ENCODE measurements around the gene ETF1.

Gene ETF1

DNA sequence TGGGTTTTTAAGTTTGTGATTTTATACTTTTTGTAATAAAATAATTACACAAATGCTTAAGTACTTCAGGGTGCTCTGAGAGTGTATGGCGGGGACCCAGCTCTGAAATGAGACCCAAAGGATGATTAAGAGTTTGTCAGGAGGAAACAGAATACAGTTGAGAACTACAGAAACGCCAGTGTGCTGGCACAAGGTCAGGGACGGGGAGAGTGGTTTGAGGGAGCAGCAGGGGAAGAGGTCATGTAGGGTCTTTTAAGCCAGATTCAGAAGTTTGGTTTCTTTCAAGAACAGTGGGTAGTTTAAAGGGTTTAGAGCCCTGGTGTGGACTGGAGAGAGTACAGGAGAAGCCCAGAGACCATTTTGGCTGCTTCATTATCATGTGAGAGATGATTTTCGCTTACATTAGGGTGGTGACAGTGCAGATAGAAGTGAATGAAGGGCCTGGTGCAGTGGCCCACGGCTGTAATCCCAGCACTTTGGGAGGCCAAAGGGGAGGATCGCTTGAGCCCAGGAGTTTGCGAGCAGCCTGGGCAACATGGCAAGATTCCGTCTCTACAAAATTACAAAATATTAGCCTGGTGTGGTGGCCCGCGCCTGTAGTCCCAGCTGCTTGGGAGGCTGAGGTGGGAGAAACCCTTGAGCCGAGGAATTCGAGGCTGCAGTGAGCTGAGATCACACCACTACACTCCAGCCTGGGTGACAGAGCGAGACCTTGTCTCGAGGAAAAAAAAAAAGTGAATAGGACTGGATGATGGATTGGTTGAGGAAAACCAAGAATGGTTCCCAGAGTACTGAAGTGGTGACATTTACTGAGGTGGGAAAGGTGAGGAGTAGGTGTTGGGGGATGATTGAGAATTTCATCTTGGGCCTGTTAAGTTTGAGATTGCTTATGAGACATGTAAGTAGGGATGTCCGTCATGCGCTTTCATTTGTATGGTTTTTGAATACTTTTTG is 1.4 kb upstream of the ETF1 start:
- ATAC-seq (no peak), DNase-seq (no peak)
- Mint-ChIP-seq H3K9me3 (no peaks in the 10 kb centered on the region), H3K27ac (peak overlapping the region; percentile 98 to 100), H3K4me3 (peak overlapping the region; percentile 89 to 98), H3K27me3 (no peaks in the 10 kb centered on the region), H3K4me1 (peaks cover 72% of the 10 kb centered on the region)

DNA sequence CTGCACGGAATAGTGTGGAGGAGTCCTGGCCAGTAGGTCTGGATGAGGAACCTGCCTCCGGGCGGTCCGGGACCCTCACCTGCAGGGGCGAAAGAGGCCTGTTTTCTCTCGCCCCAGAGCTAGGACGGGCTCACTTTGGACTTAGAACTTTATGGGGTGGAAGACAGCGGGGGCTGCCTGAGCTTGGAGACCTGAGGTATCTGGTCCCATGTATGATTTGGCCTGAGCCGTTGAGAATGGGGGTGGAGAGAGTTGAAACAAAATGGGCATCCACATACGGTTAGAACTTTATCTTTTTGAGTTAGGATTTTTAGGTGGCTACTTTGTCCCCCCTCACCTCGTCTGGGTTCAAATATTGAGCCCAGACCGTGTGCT is 681 bp upstream of the ETF1 start:
- Mint-ChIP-seq H3K27me3 (no peaks in the 10 kb centered on the region), H3K4me1 (peaks cover 76% of the 10 kb centered on the region), H3K27ac (peak overlapping the region; percentile 98 to 100), H3K9me3 (no peaks in the 10 kb centered on the region), H3K4me3 (peak overlapping the region; percentile 89 to 98)
- DNase-seq = no peak
- peak; percentile 75 for ATAC-seq

DNA sequence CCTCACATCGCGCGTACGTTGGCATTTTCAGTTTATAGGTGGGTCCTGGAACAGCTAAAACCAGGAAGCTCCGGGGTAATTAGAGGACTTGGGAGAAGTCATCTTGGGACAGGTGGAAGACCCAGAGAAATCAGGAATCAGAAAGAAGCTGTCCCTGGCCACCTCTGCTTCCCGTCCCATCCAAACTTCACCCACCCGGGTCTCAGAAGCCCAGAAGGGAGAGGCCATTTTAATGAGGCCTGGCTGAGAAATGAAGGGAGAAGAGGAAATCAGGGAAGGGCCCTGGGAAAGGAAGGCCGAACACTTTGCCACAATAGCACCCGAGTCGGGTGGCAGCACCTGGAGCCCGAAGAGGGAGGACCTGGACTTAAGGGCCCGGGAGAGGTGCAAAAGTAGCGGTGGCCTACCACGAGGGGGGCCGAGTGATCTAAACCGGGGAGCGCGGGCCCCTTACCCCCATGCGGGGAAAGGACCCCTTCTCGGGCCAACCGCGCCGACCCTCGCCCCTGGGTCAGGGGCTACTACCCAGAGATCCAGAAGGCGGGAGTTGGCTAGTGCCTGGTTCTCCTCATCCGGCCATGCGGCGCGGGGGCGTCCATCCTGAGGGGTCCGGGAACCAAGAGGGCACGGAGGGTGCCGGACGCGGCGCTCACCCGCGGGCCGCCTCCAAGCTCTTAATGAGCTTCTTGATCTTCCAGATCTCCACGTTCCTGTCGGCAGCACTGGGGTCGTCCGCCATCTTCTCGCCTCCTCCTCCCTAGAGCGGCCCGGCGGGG is 668 bp downstream of the ETF1 start:
- peak; percentile 52 for ATAC-seq
- Mint-ChIP-seq H3K9me3 (no peaks in the 10 kb centered on the region), H3K4me3 (peak overlapping the region; percentile 89 to 98), H3K4me1 (peaks cover 70% of the 10 kb centered on the region), H3K27ac (peak overlapping the region; percentile 98 to 100), H3K27me3 (no peaks in the 10 kb centered on the region)
- no peak for DNase-seq

DNA sequence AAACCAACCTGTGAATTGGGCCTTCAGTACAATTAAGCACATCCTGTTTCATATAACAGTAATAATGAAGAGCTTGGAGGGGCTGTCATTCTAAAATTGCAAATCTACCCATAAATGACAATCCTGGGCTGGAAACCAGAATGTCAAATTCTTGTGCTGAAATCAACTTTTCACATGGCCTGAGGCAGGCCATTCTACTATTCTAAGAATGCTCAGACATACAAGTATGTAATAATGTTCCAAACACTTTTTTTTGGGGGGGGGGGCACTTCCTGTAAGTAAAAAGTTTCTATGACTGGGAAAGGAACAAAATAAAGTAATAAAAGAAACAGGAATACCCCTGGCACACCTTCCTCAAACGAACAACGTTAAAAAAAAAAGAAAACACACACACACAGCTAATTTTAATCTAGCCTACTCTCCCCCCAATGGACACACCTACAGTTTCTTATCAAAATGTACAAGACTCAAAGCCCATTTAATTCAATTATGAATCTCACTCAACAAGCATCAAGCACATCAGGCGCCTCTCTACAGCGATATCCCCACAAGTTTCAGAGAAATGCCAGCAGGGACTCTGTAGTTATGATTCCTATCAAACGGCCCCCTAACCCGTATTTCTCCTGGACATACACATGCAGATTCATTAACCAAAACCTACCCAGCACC is 1.4 kb downstream of the ETF1 start:
- H3K27ac Mint-ChIP-seq = peak overlapping the region; percentile 98 to 100
- peaks cover 70% of the 10 kb centered on the region for H3K4me1 Mint-ChIP-seq
- peak overlapping the region; percentile 89 to 98 for H3K4me3 Mint-ChIP-seq

DNA sequence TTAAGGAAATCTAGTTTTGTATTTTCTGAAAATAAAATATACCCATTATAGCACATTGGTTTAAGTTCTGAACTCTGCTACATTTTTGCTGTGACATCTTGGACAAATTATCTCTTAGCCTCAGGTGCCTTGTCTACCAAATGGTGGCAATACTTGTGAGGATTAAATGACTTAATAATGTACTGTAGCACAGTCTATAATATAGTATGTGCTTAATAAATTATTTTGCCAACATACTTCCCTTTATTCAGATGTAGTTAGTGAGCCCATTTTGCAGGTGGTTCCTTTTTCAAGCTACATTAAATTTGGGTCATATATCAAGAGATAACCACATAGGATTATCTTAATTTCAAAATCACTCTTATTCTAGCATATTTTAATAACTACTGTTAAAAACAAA is 3.2 kb downstream of the ETF1 start:
- Mint-ChIP-seq H3K9me3 (no peaks in the 10 kb centered on the region), H3K27ac (no peak overlapping the region), H3K4me3 (peak overlapping the region; percentile 43 to 55), H3K27me3 (no peaks in the 10 kb centered on the region), H3K4me1 (peaks cover 63% of the 10 kb centered on the region)
- DNase-seq (no peak), ATAC-seq (no peak)

More for the DNA sequence above, 1.4 kb downstream of the ETF1 start:
- no peaks in the 10 kb centered on the region for H3K9me3 Mint-ChIP-seq
- no peaks in the 10 kb centered on the region for H3K27me3 Mint-ChIP-seq
- no peak for DNase-seq
- no peak for ATAC-seq

DNA sequence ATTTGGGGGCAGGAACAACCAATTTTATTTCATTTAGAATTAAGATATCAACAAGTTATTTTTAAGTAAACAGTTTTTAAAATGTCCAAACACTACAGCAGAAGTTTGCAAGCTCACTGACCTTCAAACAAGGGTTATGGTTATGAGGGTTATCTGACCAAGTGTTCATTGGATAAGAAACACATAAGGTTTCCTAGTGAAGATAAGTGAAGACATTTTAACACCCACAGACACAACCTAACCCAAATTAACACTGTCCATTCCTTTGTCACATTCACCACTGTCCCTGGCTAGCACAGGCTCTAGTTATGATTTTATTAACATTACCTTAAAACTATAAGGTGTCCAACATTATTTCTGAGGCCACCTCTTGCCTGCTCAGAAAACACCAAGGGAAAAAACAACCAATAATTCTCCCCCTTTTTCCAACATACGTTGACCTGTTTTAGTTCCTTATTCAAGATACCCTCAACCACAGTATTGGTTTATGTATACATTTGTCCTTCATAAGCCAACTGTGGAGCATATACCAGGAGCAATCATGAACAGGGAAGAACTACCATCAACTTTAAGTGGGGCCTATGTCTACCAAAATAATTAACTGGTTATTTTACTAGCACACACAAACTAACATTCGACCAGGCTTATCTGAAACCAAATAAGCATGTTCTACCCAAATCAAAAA is 4.0 kb downstream of the ETF1 start:
- H3K4me1 Mint-ChIP-seq = peaks cover 56% of the 10 kb centered on the region
- DNase-seq = no peak
- H3K27me3 Mint-ChIP-seq = no peaks in the 10 kb centered on the region
- no peak for ATAC-seq
- H3K27ac Mint-ChIP-seq = peak overlapping the region in 1 of 2 donors; percentile 72
- no peak overlapping the region for H3K4me3 Mint-ChIP-seq
- H3K9me3 Mint-ChIP-seq = no peaks in the 10 kb centered on the region

DNA sequence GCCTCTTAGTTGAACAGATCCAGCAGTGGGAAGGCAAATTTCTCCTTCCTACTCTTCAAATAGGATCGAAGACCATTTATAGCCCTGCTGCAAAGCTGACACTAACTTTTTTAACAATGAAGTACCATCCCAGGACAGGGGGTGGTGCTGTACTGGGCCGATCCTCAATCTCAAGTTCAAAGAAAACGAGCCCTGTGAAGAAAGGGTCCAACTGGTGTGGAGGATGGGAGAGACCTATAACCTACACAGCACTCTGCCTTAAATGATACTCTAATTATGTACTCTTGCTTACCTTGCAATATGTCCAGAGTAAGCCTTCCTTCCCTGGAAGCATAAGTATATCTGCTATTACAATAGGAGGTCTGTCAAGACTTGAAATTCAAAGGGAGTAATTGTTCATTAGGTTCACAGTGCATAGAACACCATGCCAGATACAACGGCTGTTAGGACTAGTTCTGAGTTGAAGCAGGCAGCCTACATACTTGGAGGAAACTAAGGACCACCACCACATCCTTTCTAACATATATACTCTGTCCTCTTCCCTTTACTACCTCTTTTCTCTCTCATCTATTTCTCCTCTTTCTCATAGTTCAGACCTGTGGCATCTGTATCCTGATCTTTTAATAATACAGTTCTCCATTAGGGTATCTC is 6.2 kb downstream of the ETF1 start:
- DNase-seq (no peak), ATAC-seq (peak; percentile 82)
- Mint-ChIP-seq H3K9me3 (no peaks in the 10 kb centered on the region), H3K4me3 (no peak overlapping the region), H3K27ac (no peak overlapping the region), H3K4me1 (peaks cover 70% of the 10 kb centered on the region), H3K27me3 (no peaks in the 10 kb centered on the region)

DNA sequence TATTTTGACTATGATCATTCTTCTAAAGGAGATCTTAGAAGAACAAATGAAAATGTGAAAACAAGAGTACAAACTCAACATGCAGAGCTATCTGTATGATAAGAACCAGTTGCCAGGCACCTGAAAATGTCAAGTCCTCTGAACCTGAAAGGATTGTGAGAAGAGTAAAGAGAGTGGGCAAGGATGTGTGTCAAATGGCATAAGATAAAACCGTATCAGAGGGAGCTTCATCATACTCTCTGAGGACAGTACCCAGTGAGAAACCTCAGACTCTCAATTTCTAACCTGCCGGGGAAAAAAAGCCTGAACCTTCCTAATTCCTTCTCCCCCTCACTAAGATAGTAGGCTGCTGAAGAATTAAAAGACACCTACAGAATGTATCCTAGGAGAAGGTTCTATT is 6.8 kb downstream of the ETF1 start:
- DNase-seq (no peak), ATAC-seq (peak; percentile 33)
- Mint-ChIP-seq H3K27me3 (no peaks in the 10 kb centered on the region), H3K4me1 (peaks cover 68% of the 10 kb centered on the region), H3K4me3 (peak overlapping the region in 1 of 2 donors; percentile 6), H3K27ac (peak overlapping the region in 1 of 2 donors; percentile 61), H3K9me3 (no peaks in the 10 kb centered on the region)

DNA sequence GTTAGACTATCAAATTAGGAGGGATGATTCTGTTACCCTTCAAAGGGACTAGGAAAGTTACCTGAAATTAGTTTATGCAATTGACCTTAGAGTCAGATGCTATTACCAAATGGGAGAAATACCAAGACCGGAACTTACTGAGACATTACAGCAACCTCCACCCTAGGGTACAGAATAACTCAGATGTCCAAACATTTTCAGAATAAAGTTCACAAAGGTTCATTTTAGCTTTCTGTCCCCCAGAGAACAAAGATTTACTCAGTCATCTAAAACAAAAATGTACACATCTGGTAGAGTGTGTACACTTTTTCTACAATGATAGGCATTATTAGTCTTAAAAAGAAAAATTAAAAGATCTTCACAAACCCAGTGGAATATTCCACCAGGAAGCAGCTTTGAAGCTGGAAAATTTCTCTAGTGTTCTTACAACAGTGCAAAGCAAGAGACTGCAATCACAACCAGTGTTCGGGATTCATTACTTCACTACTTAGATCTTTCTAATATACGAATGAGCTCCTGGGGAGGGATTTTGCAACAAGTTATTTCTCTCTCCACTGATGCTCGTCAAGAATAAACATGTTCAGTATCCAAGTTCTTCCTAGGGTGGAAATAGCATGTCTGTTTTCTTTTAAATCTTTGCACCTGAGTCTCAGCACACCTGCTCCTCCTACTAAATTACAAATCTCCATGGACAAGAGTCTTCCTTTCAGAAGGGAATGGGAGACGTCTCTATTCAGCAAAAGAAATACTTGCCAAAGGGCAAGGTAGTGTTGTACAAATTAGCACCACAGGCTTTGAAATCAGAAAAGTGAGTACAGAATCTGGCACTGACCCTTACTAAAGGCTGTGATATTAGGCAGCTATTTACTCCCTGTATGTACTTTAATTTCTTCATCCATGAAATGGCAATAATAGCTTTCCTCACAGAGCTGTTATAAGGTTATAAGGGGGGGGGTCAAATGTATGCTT is 8.8 kb downstream of the ETF1 start:
- Mint-ChIP-seq H3K27me3 (no peaks in the 10 kb centered on the region), H3K4me1 (peaks cover 68% of the 10 kb centered on the region), H3K27ac (no peak overlapping the region), H3K9me3 (no peaks in the 10 kb centered on the region), H3K4me3 (no peak overlapping the region)
- DNase-seq (no peak), ATAC-seq (no peak)

DNA sequence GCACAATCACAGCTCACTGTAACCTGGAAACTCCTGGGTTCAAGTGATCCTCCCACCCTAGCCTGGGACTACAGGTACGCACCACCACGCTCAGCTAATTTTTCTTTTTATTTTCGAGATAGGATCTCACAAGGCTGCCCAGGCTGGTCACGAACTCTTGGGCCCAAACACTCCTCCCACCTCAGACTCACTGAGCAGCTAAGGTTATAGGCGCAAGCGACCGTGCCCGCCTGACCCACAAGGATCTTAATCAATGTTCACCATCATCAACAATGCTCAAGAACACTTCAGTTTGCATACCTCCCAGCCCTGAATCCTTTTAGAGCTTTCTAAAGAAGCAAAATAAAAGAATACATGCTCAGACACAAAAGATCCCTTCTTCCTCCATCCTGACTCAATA is 13.2 kb downstream of the ETF1 start:
- H3K9me3 Mint-ChIP-seq = no peaks in the 10 kb centered on the region
- H3K27me3 Mint-ChIP-seq = no peaks in the 10 kb centered on the region
- DNase-seq = no peak
- peaks cover 58% of the 10 kb centered on the region for H3K4me1 Mint-ChIP-seq
- no peak for ATAC-seq
- peak overlapping the region in 1 of 2 donors; percentile 37 for H3K27ac Mint-ChIP-seq
- no peak overlapping the region for H3K4me3 Mint-ChIP-seq

DNA sequence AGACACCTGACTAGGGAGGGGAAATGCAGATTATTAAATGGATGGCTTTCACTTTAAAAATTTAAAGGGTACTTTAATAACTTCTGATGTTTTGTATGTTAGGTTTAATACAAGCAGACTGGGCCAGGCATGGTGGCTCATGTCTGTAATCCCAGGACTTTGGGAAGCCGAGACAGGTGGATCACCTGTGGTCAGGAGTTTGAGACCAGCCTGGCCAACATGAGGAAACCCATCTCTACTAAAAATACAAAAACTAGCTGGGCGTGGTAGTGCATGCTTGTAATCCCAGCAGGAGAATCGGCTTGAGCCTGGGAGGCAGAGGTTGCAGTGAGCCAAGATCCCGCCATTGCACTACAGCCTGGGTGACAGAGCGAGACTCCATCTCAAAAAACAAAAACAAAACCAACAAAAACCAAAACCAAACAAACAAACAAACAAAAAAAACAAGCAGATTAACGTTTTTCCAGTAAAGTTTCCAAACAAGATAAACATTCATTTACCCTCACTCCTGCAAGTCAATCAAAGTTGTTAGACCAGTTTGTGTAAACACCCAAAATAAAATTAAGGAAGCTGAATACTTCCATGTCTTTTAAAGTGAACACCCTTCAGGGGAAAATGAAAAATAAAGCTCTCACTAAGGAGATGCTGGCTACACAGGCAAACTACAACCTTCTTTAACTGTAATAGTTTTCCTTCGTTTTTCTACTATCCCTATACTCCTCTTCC is 14.1 kb downstream of the ETF1 start:
- no peak for DNase-seq
- no peak for ATAC-seq
- peak overlapping the region in 1 of 2 donors; percentile 66 for H3K27ac Mint-ChIP-seq
- H3K9me3 Mint-ChIP-seq = no peaks in the 10 kb centered on the region
- no peak overlapping the region for H3K4me3 Mint-ChIP-seq
- H3K27me3 Mint-ChIP-seq = no peaks in the 10 kb centered on the region
- peaks cover 58% of the 10 kb centered on the region for H3K4me1 Mint-ChIP-seq

DNA sequence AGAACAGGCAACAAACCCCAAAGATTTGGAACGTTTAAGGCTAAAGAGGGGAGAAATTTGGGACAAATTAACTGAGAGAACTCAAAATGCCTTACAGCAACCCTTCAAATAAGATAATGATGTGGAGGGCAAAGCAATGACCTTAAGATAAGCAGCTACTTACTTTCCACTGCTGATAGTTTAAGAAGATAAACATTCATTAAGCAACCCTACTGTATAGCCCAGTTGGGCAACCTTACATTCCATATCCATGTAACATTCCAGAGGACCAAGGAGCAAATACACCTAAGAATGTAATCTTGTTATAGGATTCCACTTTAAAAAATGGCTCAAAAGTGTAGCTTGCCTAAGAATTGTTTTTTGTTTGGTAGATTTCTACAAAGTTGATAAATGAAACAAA is 14.8 kb downstream of the ETF1 start:
- Mint-ChIP-seq H3K9me3 (no peaks in the 10 kb centered on the region), H3K27me3 (no peaks in the 10 kb centered on the region), H3K27ac (peak overlapping the region in 1 of 2 donors; percentile 81), H3K4me1 (peaks cover 51% of the 10 kb centered on the region), H3K4me3 (no peak overlapping the region)
- ATAC-seq (no peak), DNase-seq (no peak)

DNA sequence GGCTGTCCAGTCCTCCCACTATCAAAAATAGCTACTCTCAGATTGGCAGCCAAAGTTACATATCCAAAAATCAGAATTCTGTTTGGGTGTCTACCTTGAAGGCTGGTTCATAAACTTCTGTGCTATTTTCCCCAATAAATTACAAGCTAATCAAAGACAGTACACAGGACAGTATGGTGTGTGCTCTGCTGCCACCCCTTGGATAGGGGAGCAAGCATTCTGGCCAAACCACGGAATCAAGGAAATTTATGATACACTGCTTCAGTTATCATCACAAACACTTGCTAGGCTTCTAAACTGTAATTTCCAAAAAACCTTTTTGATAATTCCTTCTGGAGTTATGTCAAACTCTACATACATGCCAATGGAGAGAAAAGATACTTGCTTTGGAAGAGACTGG is 15.9 kb downstream of the ETF1 start:
- DNase-seq = no peak
- no peak overlapping the region for H3K4me3 Mint-ChIP-seq

More for the DNA sequence above, 15.9 kb downstream of the ETF1 start:
- no peaks in the 10 kb centered on the region for H3K27me3 Mint-ChIP-seq
- H3K9me3 Mint-ChIP-seq = no peaks in the 10 kb centered on the region
- H3K27ac Mint-ChIP-seq = peak overlapping the region; percentile 56 to 72
- H3K4me1 Mint-ChIP-seq = peaks cover 52% of the 10 kb centered on the region
- ATAC-seq = no peak

Data from stimulated activated naive CD8-positive, alpha-beta T cell treated with anti-CD3 and anti-CD28 coated beads, Interleukin-15, amount 100 ng/mL, for 72 hours (primary cell).